ENCODE results near the gene CTSD. TPM values are rescaled to one million over a fixed set of nuclear protein-coding genes. Genes with fewer than 3 reads are reported as not detected.

CTSD gene
- total RNA-seq, 1 experiment from 2014 or later = 367 TPM

DNA sequence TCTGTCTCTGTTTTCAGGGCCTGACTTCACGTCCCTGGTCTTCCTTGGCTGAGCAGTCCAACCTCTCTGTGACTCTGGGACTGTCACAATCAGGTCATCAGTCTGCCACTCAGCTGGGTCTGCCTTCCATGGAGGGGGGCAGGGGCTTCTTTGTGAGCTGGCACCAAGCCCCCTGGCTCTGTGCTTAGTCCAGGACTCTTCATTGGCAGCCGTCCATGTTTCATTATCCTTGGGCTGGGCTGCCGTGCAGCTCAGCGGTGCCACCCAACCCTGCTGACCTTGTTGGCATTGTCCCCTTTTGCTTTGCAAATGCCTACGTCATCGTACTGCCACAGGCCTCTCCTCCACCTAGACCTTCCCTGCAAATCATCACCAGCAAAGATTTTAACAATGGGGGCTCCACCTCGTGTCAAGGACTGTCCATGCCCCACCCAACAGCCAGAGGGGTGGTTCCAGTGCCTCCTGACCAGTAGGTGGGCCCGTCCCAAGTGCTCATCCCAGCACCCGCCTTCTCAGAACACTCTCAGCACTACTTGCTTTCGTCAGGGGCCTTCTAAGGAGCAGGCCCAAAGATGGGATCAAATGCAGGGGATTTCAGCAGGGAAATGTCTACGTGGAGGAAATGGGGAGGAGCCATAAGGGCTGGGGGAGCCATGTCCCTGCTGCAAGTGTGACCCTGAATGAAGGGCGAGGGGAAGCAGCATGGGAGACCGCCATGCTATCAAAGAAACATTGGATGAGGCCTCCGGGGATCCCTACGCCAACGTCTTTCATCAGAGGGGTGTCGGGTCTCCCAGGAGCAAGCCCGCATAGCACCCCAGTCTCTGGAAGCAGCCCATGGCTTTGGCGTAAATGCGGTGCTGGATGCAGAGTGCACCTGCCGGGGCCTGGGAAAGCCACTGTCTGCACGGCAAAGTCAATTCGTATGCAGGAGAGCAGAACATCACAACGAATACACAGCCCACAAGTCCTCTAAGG, 48.5 kb downstream of the CTSD start:
- BruUV-seq (replicated peaks) = no TSS peak
- DNase-seq (ENCODE audit: unreplicated experiment) = no peak
- TF ChIP-seq, protein P1, sequence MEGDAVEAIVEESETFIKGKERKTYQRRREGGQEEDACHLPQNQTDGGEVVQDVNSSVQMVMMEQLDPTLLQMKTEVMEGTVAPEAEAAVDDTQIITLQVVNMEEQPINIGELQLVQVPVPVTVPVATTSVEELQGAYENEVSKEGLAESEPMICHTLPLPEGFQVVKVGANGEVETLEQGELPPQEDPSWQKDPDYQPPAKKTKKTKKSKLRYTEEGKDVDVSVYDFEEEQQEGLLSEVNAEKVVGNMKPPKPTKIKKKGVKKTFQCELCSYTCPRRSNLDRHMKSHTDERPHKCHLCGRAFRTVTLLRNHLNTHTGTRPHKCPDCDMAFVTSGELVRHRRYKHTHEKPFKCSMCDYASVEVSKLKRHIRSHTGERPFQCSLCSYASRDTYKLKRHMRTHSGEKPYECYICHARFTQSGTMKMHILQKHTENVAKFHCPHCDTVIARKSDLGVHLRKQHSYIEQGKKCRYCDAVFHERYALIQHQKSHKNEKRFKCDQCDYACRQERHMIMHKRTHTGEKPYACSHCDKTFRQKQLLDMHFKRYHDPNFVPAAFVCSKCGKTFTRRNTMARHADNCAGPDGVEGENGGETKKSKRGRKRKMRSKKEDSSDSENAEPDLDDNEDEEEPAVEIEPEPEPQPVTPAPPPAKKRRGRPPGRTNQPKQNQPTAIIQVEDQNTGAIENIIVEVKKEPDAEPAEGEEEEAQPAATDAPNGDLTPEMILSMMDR (IDR thresholded peaks at IDR 0.05; ENCODE audit: unreplicated experiment) = no peak
- H3K27me3 Mint-ChIP-seq (ENCODE audit: insufficient read depth, unreplicated experiment) = peaks cover 37% of the 10 kb centered on the region
- ChIA-PET CTCF (interaction anchor here (0.6 to 1.4 kb wide), 4 partner anchors 62 to 285 kb away, joined by 3 to 5 read pairs (median 3); no protein-coding TSS in a partner anchor), POLR2A (no interaction called here)
- H3K36me3 Mint-ChIP-seq (ENCODE audit: insufficient read depth, unreplicated experiment) = no peaks in the 10 kb centered on the region
- H3K9me3 Mint-ChIP-seq (ENCODE audit: unreplicated experiment) = no peaks in the 10 kb centered on the region
- H3K4me3 Mint-ChIP-seq (ENCODE audit: unreplicated experiment) = no peak overlapping the region
- H3K4me1 Mint-ChIP-seq (ENCODE audit: insufficient read depth, unreplicated experiment) = no peaks in the 10 kb centered on the region
- no peak overlapping the region for H3K27ac Mint-ChIP-seq (ENCODE audit: low read depth, unreplicated experiment)
- intact Hi-C loops (cut with micrococcal nuclease) = no loop called here

DNA sequence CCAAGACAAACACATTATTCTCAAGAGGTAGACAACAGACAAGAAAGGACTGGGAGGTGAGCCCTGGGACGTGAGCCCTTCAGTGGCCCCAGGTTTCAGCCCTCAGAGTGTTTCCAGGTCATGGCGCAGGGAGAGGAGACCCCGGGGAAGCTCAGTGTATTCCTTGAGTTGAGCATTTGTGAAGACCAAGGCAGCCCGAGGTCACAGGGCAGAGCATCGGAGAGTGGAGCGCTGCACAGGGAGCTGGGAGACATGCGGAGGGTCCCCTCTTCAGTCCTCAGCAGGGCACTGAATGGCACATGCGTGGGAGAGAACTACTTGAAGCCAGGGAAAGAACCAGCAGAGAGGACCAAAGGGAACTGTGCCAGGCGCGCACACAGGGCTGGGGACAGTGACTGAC, 55.0 kb downstream of the CTSD start:
- intact Hi-C loops (cut with micrococcal nuclease) = no loop called here
- H3K4me1 Mint-ChIP-seq (ENCODE audit: insufficient read depth, unreplicated experiment) = peaks cover 5% of the 10 kb centered on the region
- DNase-seq (ENCODE audit: unreplicated experiment) = no peak
- no TSS peak for BruUV-seq (replicated peaks)
- TF ChIP-seq, protein P1 (IDR thresholded peaks at IDR 0.05; ENCODE audit: unreplicated experiment) = no peak
- H3K36me3 Mint-ChIP-seq (ENCODE audit: insufficient read depth, unreplicated experiment) = no peaks in the 10 kb centered on the region
- H3K27me3 Mint-ChIP-seq (ENCODE audit: insufficient read depth, unreplicated experiment) = peaks cover 35% of the 10 kb centered on the region
- ChIA-PET CTCF (interaction anchor here (0.5 to 4.9 kb wide), 2 partner anchors 15 to 55 kb away, joined by 4 to 29 read pairs; no protein-coding TSS in a partner anchor), POLR2A (interaction anchor here (0.6 to 1.3 kb wide), 3 partner anchors 8 to 486 kb away, joined by 3 read pairs; partner anchors contain the start of gene SYT8)
- H3K27ac Mint-ChIP-seq (ENCODE audit: low read depth, unreplicated experiment) = no peak overlapping the region
- H3K4me3 Mint-ChIP-seq (ENCODE audit: unreplicated experiment) = no peak overlapping the region
- no peaks in the 10 kb centered on the region for H3K9me3 Mint-ChIP-seq (ENCODE audit: unreplicated experiment)

DNA sequence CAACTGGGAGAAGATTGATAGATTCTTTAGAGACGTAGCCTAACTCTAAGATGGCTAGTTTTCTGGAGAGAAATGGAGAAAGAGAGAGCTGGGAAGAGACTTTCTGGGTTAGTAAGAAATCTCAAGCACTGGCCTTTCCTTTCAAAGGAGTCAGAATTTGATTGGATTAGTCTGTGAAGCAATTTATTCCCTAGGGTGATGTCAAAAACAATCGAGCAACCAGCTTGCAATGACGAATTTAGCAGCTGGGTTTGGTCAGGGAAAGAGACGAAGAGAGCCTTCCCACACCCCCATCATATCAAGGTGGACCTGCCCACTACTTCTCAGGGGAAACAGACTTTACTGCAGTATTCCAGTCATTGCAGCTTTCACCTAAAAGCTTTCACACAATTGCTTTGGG, 56.0 kb downstream of the CTSD start:
- intact Hi-C loops (cut with micrococcal nuclease) = no loop called here
- H3K27me3 Mint-ChIP-seq (ENCODE audit: insufficient read depth, unreplicated experiment) = peaks cover 31% of the 10 kb centered on the region
- no peak overlapping the region for H3K4me3 Mint-ChIP-seq (ENCODE audit: unreplicated experiment)
- TF ChIP-seq, protein P1 (IDR thresholded peaks at IDR 0.05; ENCODE audit: unreplicated experiment) = no peak
- H3K4me1 Mint-ChIP-seq (ENCODE audit: insufficient read depth, unreplicated experiment) = peaks cover 5% of the 10 kb centered on the region
- no TSS peak for BruUV-seq (replicated peaks)
- ChIA-PET POLR2A (interaction anchor here (1.3 kb wide), 1 partner anchor 127 kb away, joined by 3 read pairs; the partner anchor contains the start of gene SYT8), CTCF (interaction anchor here (0.6 to 4.9 kb wide), 4 partner anchors 14 to 294 kb away, joined by 3 to 29 read pairs (median 8); partner anchors contain the start of gene SYT8)
- H3K9me3 Mint-ChIP-seq (ENCODE audit: unreplicated experiment) = no peaks in the 10 kb centered on the region
- no peaks in the 10 kb centered on the region for H3K36me3 Mint-ChIP-seq (ENCODE audit: insufficient read depth, unreplicated experiment)
- DNase-seq (ENCODE audit: unreplicated experiment) = no peak
- H3K27ac Mint-ChIP-seq (ENCODE audit: low read depth, unreplicated experiment) = no peak overlapping the region
